GM19099 (cell line): ENCODE data around the gene ZKSCAN1.
A peak's percentile ranks its signal among the peaks of the same experiment; 100 is the strongest.

ENCODE experiments used
- POLR2A ChIP-seq: IDR thresholded peaks from 3 replicates; pipeline ENCODE4 v1.6.1; 2011; ENCODE audit warnings: low read depth; ENCODE audit not compliant: insufficient read length; ENCODE audit errors: extremely low read depth

ZKSCAN1 gene

GRCh38 chr7:100033526-100033925, 18.1 kb downstream of the ZKSCAN1 start:
- no peak for TF ChIP-seq POLR2A

GRCh38 chr7:100034871-100035510, 19.6 kb downstream of the ZKSCAN1 start:
- no peak for TF ChIP-seq POLR2A

DNA sequence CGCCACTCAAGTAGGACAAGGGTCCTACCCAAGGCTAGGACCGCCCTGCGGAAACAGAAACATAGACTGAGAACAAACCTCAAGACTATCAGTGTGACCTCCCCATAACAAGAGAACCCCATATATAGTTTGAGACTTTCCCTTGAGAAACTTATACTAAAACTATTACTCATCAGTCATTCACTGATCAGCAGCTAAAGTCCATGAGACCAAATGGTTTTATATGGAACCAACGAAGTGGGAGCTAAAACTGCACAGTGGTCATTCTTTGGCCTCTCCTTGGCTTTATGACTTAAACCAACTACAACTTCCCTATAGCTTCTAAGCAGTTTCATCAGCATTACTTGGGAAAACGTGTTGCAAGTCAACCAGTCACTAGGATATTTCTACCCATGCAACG, 20.5 kb downstream of the ZKSCAN1 start:
- TF ChIP-seq POLR2A: no peak

DNA sequence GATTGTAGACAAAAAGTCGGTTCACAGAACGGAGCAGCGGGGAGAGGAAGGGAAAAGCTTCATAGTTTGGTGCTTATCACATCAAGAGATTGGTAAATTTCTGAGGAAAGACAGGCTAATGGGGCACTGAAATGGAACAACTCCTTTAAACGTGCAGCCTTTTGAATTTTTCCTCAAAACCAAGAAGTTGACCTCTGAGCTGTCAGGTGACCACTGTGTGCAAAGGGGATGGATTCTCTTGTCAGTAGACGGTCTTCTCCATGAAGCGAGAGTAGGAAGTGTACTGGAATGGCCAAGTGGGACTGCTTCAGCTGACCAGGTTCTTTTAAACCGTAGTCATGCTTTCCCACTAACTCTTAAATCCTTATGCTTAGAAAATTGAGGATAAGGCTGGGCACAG, 22.9 kb downstream of the ZKSCAN1 start:
- no peak for TF ChIP-seq POLR2A

DNA sequence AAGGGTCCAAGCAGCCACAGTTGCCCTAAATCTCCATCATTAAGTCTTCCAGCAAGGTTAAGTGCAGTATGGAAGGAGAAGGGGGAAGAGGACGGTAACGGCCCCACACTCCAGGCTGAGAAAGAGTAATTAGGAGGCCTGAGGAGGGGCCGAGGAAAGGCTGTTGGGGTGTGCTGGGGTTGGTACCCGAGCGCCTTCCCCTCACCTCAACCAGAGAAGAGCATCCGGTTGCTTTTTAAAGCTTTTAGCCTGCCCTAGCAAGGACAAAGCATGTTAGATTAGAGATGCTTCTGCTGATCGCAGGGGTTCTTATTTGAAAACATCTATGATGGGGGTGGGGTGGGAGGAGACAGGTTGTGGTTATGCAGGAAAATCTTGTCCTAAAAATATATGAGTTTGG, 25.2 kb downstream of the ZKSCAN1 start:
- TF ChIP-seq POLR2A: no peak

DNA sequence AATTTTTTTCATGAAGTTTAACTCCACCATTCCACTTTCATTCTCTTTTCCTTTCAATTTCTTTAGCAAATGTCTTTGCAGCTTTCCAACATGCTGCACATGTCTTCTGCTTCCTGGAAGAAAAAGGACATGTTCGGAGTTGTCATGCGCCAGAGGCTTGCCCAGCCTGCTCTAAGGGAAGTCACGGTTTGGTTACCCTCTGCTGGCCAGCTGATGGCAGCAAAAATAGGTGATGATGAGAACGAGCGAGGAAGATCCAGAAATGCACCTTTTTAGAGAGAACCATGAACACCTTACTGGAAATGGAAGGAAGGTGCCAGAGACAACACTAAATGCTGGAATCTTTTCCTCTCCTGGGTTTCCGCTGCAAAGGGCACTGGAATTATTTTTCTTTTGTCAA, 29.3 kb downstream of the ZKSCAN1 start:
- TF ChIP-seq POLR2A: no peak

- TF ChIP-seq POLR2A: no peak
Observed at GRCh38 chr7:100048680-100049079, 33.3 kb downstream of the ZKSCAN1 start.

DNA sequence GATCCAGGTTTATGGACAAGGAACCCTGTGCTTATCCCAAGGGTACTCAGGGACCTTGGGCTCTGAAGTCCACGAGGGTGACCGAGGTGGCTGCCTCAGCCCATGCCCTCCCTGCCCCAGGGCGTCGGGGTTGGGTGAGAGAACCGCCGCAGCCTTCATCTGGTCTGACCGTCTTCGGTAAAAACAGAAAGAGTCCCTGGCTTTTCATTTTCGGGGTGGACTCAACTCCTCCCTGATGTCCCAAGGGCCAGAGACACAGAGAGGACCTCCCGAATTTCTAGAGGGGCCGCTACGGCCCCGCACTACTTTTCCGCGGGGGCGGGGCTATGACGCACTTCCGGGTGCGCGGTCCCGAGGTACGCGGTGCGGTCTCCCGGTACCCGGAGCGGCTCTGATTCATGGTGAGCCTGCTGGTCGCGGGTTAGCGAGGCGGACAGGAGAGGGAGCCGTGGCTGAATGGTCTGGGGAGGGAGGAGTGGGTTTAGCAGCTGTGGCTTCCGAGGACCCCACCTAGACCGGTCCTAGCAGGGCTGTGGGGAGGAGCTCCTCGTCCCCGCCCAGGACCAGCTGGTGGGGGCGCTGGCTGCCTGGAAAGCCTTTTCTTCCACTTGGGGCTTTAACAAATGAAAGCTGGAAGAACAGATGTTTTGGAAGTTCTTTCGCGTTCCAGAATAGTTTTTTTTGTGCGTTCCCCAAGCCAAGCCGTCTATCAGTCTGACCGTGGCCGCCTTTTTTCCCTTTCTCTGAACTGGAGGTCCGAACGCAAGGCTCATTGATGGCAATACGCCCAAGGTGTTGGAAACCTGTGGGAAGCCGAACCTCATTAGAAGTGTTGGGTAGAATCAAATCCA, 34.3 kb downstream of the ZKSCAN1 start, which contains the start of gene ZSCAN21:
TSS of gene ZSCAN21 (plus strand) at position 334 of the 851 bp plus-strand sequence. CDS start 7,233 bp downstream, outside the sequence.
- TF ChIP-seq POLR2A: peak; percentile 90

DNA sequence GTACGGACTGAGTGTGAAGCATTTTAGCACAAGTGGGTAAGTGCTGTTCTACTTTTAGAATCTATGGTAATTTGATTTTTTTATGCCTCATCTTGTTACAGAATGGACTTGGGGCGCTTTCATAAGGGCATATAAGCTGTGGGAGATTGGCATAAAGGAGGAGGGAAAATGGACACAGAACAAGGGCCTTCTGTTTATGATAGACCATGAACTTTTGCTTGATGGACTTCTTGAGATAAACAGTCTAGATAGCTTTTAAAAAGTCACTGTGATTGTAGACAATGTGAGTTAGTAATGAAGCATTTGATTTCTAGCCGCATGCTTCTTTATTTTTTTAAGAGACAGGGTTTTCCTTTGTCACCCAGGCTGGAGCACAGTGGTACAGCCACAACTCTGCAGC, 36.2 kb downstream of the ZKSCAN1 start:
- TF ChIP-seq POLR2A: no peak

GRCh38 chr7:100053215-100053614, 37.8 kb downstream of the ZKSCAN1 start:
- TF ChIP-seq POLR2A: no peak

- TF ChIP-seq POLR2A: no peak
Observed at GRCh38 chr7:100057006-100057405, 41.6 kb downstream of the ZKSCAN1 start.

DNA sequence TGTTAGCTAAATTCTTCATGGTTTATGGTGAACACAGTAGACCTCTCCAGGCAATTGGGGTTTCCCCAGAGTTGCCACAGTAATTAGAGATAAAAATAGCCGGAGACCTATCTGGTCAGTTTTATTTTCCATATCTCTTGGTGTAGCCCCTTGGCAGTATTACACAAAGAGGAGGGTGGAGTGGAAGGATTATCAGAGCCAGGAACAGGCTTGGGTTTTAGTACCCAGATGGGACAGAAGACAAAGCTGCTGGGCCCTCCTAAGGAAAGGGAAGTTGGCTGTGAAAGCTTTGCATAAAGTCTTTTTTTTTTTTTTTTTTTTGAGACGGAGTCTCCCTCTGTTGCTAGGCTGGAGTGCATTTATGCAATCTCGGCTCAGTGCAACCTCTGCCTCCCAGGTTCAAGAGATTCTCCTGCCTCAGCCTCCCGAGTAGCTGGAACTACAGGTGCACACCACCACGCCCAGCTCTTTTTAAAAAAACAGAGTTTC, 43.9 kb downstream of the ZKSCAN1 start:
- no peak for TF ChIP-seq POLR2A

DNA sequence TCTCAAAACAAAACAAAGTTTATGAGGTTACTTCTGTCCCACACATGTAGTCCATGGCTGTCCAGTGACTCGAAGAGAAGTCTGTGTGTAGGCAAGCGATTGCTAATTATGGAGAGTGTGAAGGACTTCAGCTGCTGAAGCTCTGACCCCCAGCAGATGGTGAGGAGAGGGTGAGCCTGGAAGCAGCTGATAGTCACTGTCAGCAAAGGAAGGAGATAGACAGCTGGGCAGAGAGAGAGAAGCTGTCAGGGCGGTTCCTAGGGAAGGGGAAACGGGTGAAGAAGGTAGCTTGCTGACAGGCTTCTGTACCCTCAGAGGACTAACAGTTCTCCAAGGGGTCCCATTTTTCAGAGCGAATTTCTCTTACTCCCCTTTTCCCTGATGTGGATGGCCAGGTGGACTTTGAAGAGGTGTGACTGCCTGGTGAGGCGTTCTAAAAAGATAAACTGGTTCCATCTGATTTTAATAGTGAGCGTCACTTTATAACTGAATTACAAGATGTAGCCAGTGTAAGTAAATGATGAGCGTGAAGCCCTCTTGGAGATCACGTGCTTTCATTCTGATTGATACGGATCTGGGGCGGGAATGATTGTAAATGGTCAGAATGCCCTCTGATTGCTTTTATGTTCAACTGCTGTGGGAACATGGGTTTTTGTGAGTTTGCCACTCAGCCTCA, 46.3 kb downstream of the ZKSCAN1 start:
- TF ChIP-seq POLR2A: no peak

DNA sequence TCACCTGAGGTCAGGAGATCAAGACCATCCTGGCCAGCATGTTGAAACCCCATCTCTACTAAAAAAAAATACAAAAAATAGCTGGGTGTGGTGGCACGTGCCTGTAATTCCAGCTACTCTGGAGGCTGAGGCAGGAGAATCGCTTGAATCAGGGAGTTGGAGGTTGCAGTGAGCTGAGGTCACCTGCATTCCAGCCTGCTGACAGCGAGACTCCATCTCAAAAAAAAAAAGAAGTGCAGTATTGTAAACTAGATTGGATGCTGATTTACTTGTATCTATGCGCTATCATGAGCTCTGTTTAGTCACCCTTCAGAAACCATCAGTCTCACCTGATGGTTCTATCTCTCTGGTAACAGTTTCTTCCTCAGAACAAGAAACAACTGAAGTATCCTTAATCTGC, 48.0 kb downstream of the ZKSCAN1 start:
- TF ChIP-seq POLR2A: no peak

- no peak for TF ChIP-seq POLR2A
Observed at GRCh38 chr7:100064162-100064561, 48.8 kb downstream of the ZKSCAN1 start.

DNA sequence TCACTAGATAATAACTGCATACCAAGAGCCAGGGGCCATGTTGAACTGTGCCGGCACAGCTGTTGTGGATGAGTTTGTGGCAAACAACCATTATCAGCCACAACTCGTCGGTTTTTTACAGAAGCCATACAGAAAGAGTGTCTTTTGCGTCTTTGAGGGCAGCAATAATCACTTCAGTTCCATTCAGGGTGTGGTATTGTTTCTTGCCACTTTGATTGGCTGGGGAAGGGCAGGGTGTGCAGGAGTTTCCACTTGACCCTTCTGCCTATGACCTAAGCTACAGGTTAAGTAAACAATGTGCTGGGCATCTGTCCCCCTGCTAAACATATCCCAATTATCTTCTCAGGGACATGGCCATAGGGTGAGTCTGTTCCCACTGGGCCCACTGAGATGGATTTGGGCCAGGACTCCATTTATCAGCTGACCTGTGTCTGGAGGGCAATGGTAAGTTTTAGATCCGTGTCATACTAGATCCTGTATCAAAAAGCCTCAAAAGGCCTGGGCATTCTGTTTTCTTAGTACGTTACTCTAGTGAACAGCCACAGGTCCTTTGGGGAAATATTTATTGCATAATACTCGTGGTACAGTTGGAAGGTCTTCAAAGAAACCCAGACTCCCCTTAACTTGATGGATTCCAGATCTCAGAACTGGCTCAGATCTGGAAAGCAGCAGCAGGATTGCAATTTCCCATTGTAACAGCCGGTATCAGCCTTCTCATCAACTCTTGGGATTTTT, 50.2 kb downstream of the ZKSCAN1 start:
- no peak for TF ChIP-seq POLR2A

DNA sequence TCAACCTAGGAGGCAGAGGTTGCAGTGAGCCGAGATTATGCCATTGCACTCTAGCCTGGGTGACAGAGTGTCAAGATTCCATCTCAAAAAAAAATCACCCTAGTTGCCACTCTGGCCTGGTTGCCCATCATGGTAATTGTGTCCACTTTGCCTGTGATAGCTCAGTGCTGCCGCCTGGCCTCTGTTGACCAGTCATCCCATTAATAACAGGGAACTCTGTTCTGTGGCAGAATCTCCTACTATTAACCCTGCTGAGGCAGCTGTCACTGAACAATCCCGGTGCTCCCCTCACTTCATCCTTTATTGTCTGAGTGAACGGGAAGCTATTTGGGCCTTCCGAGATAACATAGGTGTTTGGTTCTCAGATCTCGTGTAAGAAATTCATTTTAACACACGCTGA, 51.6 kb downstream of the ZKSCAN1 start:
- TF ChIP-seq POLR2A: no peak
